ENCODE results near the gene ABHD15. TPM values are rescaled to one million over a fixed set of nuclear protein-coding genes. Genes with fewer than 3 reads are reported as not detected.
A peak's percentile ranks its signal among the peaks of the same experiment; 100 is the strongest.

Gene ABHD15
- total and polyA plus RNA-seq, 9 of the 15 experiments (the other 6 are each of a cell fraction or from before 2014, with no cell fraction given): 0.85 to 4.2 (median 2.1) TPM

GRCh38 chr17:29546085-29546484 is 20.8 kb downstream of the ABHD15 start (continued):
- TF ChIP-seq NFE2 (IDR thresholded peaks at IDR 0.05; ENCODE audit: low read depth) (peak; percentile 64), BMI1 (IDR thresholded peaks at IDR 0.05; ENCODE audit: low read length) (0 out of 2 replicates have a peak, but pooled peaks have one; percentile 27), TAF15 (IDR thresholded peaks at IDR 0.05; ENCODE audit: low read depth, low read length) (no peak), HDGF (IDR thresholded peaks at IDR 0.05) (no peak), MAFG (tag; conservative IDR thresholded peaks at IDR 0.05) (peak; percentile 82), FOXJ2 (tag; IDR thresholded peaks at IDR 0.05) (peak; percentile 97), MAFK (IDR thresholded peaks at IDR 0.05; ENCODE audit: low read length) (peak; percentile 69), HDAC8 (tag; IDR thresholded peaks at IDR 0.05) (no peak), NFIX (CRISPR knock-in tag; IDR thresholded peaks at IDR 0.05; ENCODE audit: low read depth) (no peak), MXI1 (IDR thresholded peaks at IDR 0.05; ENCODE audit: low read depth, low read length) (0 out of 2 replicates have a peak, but pooled peaks have one; percentile 58)

- ChIA-PET CTCF (ENCODE audit: low intra/inter-chr PET ratio) (no interaction called here), POLR2A (no interaction called here)
- in situ Hi-C loops (cut with MboI): no loop called here
- no peaks in the 10 kb centered on the region for H3K4me1 ChIP-seq (replicated peaks in 1 of 2; ENCODE audit: control insufficient read depth in 2 of 2, insufficient read depth in 2 of 2, low read length in 2 of 2)
- TF ChIP-seq TEAD4 (IDR thresholded peaks at IDR 0.05; ENCODE audit: low read length) (no peak), TEAD4 (CRISPR knock-in tag; IDR thresholded peaks at IDR 0.05; ENCODE audit: borderline replicate concordance) (no peak), NFATC3 (IDR thresholded peaks at IDR 0.05) (no peak), ZEB2 (IDR thresholded peaks at IDR 0.05) (no peak), XRCC3 (IDR thresholded peaks at IDR 0.05) (no peak), SFPQ (IDR thresholded peaks at IDR 0.05; ENCODE audit: low read depth, low read length) (no peak), TSC22D4 (tag; IDR thresholded peaks at IDR 0.05) (no peak), NFIC (IDR thresholded peaks at IDR 0.05) (no peak), BRD9 (IDR thresholded peaks at IDR 0.05; ENCODE audit: low read depth, partially characterized antibody) (no peak), SP2 (IDR thresholded peaks at IDR 0.05; ENCODE audit: extremely low read depth, low read depth, low read length, poor library complexity, severe bottlenecking) (no peak)
- H4K20me1 ChIP-seq (replicated peaks; ENCODE audit: control insufficient read depth, insufficient read depth, low read length): no peaks in the 10 kb centered on the region
- 88% methylated on average over 4 of the region's 4 CpGs for WGBS (ENCODE audit: insufficient coverage, low coverage, missing lambda C conversion rate)
- H3K79me2 ChIP-seq (ENCODE audit: control insufficient read depth, insufficient read depth, low read length): no peaks in the 10 kb centered on the region
- H3K4me2 ChIP-seq (ENCODE audit: insufficient read depth, low read length): no peak overlapping the region
- H3K36me3 ChIP-seq (ENCODE audit: control insufficient read depth, insufficient read depth, low read length): peaks cover 33% of the 10 kb centered on the region
- FAIRE-seq (no peak), ATAC-seq (no peak), DNase-seq (ENCODE audit: extremely low read depth in 1 of 4, low spot score in 3 of 4) (no peak)
- no peaks in the 10 kb centered on the region for H3K9me3 ChIP-seq (replicated peaks; ENCODE audit: control insufficient read depth, insufficient read depth, low read depth, low read length)
- no TSS peak for BruUV-seq (replicated peaks)
- no peak overlapping the region for H2AFZ ChIP-seq (ENCODE audit: low read depth, low read length)
- intact Hi-C loops (cut with micrococcal nuclease): no loop called here
- H3K27ac ChIP-seq (ENCODE audit: extremely low read depth, low read depth, low read length): no peak overlapping the region
- no peaks in the 10 kb centered on the region for H3K9me1 ChIP-seq (ENCODE audit: control insufficient read depth, insufficient read depth, low read length)
- H3K4me3 ChIP-seq: no peak overlapping the region
- no peaks in the 10 kb centered on the region for H3K27me3 ChIP-seq (ENCODE audit: control insufficient read depth in 2 of 2, insufficient read depth in 2 of 2, low read length in 2 of 2)
- no peak overlapping the region for H3K9ac ChIP-seq (ENCODE audit: insufficient read depth in 1 of 2, low read depth in 2 of 2, low read length in 2 of 2)
Observed at GRCh38 chr17:29544066-29544465, 22.8 kb downstream of the ABHD15 start.
